ENCODE data around the gene RAB3C. TPM values are rescaled to one million over a fixed set of nuclear protein-coding genes. Genes with fewer than 3 reads are reported as not detected.

RAB3C gene
- total and polyA plus RNA-seq, 2 donors (not counting 1 experiment from before 2014, with no cell fraction given), result not detected

GRCh38 chr5:58640011-58640410 lies 57.1 kb downstream of the RAB3C start:
- DNase-seq (ENCODE audit: low read depth in 2 of 2), result no peak
- no peak overlapping the region for H3K9ac ChIP-seq (ENCODE audit: insufficient read depth, low read length)
- H3K27me3 ChIP-seq (ENCODE audit: control insufficient read depth, insufficient read depth, low read length), result no peaks in the 10 kb centered on the region
- no peak overlapping the region for H3K27ac ChIP-seq (ENCODE audit: insufficient read depth, low read length)
- no peaks in the 10 kb centered on the region for H3K4me1 ChIP-seq (ENCODE audit: control insufficient read depth, extremely low read depth, insufficient read depth, low read length)
- H3K4me2 ChIP-seq (ENCODE audit: extremely low read depth, insufficient read depth, low read length), result no peak overlapping the region
- no peaks in the 10 kb centered on the region for H4K20me1 ChIP-seq (ENCODE audit: control insufficient read depth, extremely low read depth, insufficient read depth, low read length)
- no peaks in the 10 kb centered on the region for H3K36me3 ChIP-seq (ENCODE audit: control insufficient read depth, insufficient read depth, low read length)
- H3K9me3 ChIP-seq (ENCODE audit: control insufficient read depth, insufficient read depth, low read depth, low read length), result no peaks in the 10 kb centered on the region
- no peak overlapping the region for H3K4me3 ChIP-seq (replicated peaks in 1 of 4; ENCODE audit: control extremely low read depth in 1 of 4, insufficient read depth in 1 of 4, low read depth in 3 of 4, low read length in 4 of 4)
- no peak for TF ChIP-seq CTCF (conservative IDR thresholded peaks at IDR 0.05 in 1 of 2, IDR thresholded peaks at IDR 0.05 in 1 of 2; ENCODE audit: low read depth in 1 of 2, low read length in 2 of 2)
- no peak for TF ChIP-seq EZH2 (IDR thresholded peaks at IDR 0.05; ENCODE audit: low read length, missing control alignments)
- H3K79me2 ChIP-seq (ENCODE audit: control insufficient read depth, insufficient read depth, low read length), result no peaks in the 10 kb centered on the region
- no peak overlapping the region for H2AFZ ChIP-seq (ENCODE audit: low read length)

- Histone ChIP-seq H3K4me1 (ENCODE audit: control insufficient read depth, extremely low read depth, insufficient read depth, low read length) (no peaks in the 10 kb centered on the region), H3K79me2 (ENCODE audit: control insufficient read depth, insufficient read depth, low read length) (no peaks in the 10 kb centered on the region), H3K27me3 (ENCODE audit: control insufficient read depth, insufficient read depth, low read length) (no peaks in the 10 kb centered on the region), H3K27ac (ENCODE audit: insufficient read depth, low read length) (no peak overlapping the region), H3K36me3 (ENCODE audit: control insufficient read depth, insufficient read depth, low read length) (no peaks in the 10 kb centered on the region), H3K9me3 (ENCODE audit: control insufficient read depth, insufficient read depth, low read depth, low read length) (no peaks in the 10 kb centered on the region), H4K20me1 (ENCODE audit: control insufficient read depth, extremely low read depth, insufficient read depth, low read length) (no peaks in the 10 kb centered on the region), H3K4me3 (replicated peaks in 1 of 4; ENCODE audit: control extremely low read depth in 1 of 4, insufficient read depth in 1 of 4, low read depth in 3 of 4, low read length in 4 of 4) (no peak overlapping the region), H3K4me2 (ENCODE audit: extremely low read depth, insufficient read depth, low read length) (no peak overlapping the region), H3K9ac (ENCODE audit: insufficient read depth, low read length) (no peak overlapping the region), H2AFZ (ENCODE audit: low read length) (no peak overlapping the region)
- TF ChIP-seq CTCF (conservative IDR thresholded peaks at IDR 0.05 in 1 of 2, IDR thresholded peaks at IDR 0.05 in 1 of 2; ENCODE audit: low read depth in 1 of 2, low read length in 2 of 2) (no peak), EZH2 (IDR thresholded peaks at IDR 0.05; ENCODE audit: low read length, missing control alignments) (no peak)
- DNase-seq (ENCODE audit: low read depth in 2 of 2), result no peak
Observed at GRCh38 chr5:58641533-58641932, 58.7 kb downstream of the RAB3C start.

GRCh38 chr5:58648846-58649245 lies 66.0 kb downstream of the RAB3C start:
- Histone ChIP-seq H3K36me3 (ENCODE audit: control insufficient read depth, insufficient read depth, low read length) (no peaks in the 10 kb centered on the region), H2AFZ (ENCODE audit: low read length) (no peak overlapping the region), H3K4me3 (replicated peaks in 1 of 4; ENCODE audit: control extremely low read depth in 1 of 4, insufficient read depth in 1 of 4, low read depth in 3 of 4, low read length in 4 of 4) (no peak overlapping the region), H3K27ac (ENCODE audit: insufficient read depth, low read length) (no peak overlapping the region), H3K9ac (ENCODE audit: insufficient read depth, low read length) (no peak overlapping the region), H3K4me2 (ENCODE audit: extremely low read depth, insufficient read depth, low read length) (no peak overlapping the region), H3K4me1 (ENCODE audit: control insufficient read depth, extremely low read depth, insufficient read depth, low read length) (no peaks in the 10 kb centered on the region), H3K27me3 (ENCODE audit: control insufficient read depth, insufficient read depth, low read length) (no peaks in the 10 kb centered on the region), H3K9me3 (ENCODE audit: control insufficient read depth, insufficient read depth, low read depth, low read length) (no peaks in the 10 kb centered on the region), H4K20me1 (ENCODE audit: control insufficient read depth, extremely low read depth, insufficient read depth, low read length) (no peaks in the 10 kb centered on the region), H3K79me2 (ENCODE audit: control insufficient read depth, insufficient read depth, low read length) (no peaks in the 10 kb centered on the region)
- no peak for DNase-seq (ENCODE audit: low read depth in 2 of 2)
- TF ChIP-seq CTCF (conservative IDR thresholded peaks at IDR 0.05 in 1 of 2, IDR thresholded peaks at IDR 0.05 in 1 of 2; ENCODE audit: low read depth in 1 of 2, low read length in 2 of 2) (no peak), EZH2 (IDR thresholded peaks at IDR 0.05; ENCODE audit: low read length, missing control alignments) (no peak)
